HL-60 (cell line): ENCODE results near the gene FAM9C.

Experiments
- DNase-seq, 2 experiments: peaks; one replicate each; pipeline ENCODE4 v3.0.0-alpha.2; 2010 to 2020; ENCODE audit warnings: low read depth in 1 of 2, low spot score in 1 of 2
- H3K27ac ChIP-seq: fragments of 250-450 bp; sonication (Bioruptor Pico); replicated peaks from 2 replicates; pipeline ENCODE4 v1.5.1; 2020; ENCODE audit warnings: mild to moderate bottlenecking, moderate library complexity
- H3K27me3 ChIP-seq: fragments of 250-450 bp; sonication (Bioruptor Pico); 2 replicates; pipeline ENCODE4 v1.5.1; 2021; ENCODE audit warnings: mild to moderate bottlenecking, moderate library complexity; ENCODE audit not compliant: insufficient read depth, poor library complexity, severe bottlenecking
- H3K4me3 ChIP-seq: replicated peaks from 2 replicates; pipeline ENCODE4 v1.5.1; 2011; ENCODE audit warnings: mild to moderate bottlenecking, control low read depth, low read length; ENCODE audit not compliant: insufficient read depth
- CTCF ChIP-seq: IDR thresholded peaks from one replicate; pipeline ENCODE4 v1.5.1; 2011; ENCODE audit warnings: low read length, control low read depth, inconsistent platforms; ENCODE audit not compliant: insufficient read depth
- GABPA ChIP-seq: IDR thresholded peaks from 2 replicates; pipeline ENCODE4 v1.6.1; 2012; ENCODE audit warnings: low read depth
- POLR2AphosphoS5 ChIP-seq: IDR thresholded peaks from 2 replicates; pipeline ENCODE4 v1.6.1; 2012; ENCODE audit warnings: low read depth
- REST ChIP-seq: IDR thresholded peaks from 2 replicates; pipeline ENCODE4 v1.6.1; 2012; ENCODE audit warnings: low read depth; ENCODE audit not compliant: insufficient replicate concordance
- SPI1 ChIP-seq: IDR thresholded peaks from 2 replicates; pipeline ENCODE4 v1.6.1; 2012; ENCODE audit warnings: low read depth, mild to moderate bottlenecking, borderline replicate concordance

The FAM9C gene

GRCh38 chrX:13068651-13069050, 24.2 kb upstream of the FAM9C start:
- no peak for DNase-seq
- TF ChIP-seq POLR2AphosphoS5 = no peak
- TF ChIP-seq CTCF = no peak
- TF ChIP-seq REST = no peak
- no peak for TF ChIP-seq SPI1
- TF ChIP-seq GABPA = no peak
- Histone ChIP-seq H3K27ac (no peak overlapping the region), H3K4me3 (no peak overlapping the region), H3K27me3 (no peaks in the 10 kb centered on the region)

GRCh38 chrX:13067773-13068172, 23.4 kb upstream of the FAM9C start:
- no peak for TF ChIP-seq REST
- TF ChIP-seq POLR2AphosphoS5 = no peak
- TF ChIP-seq GABPA = no peak
- no peak for TF ChIP-seq CTCF
- no peak for TF ChIP-seq SPI1
- Histone ChIP-seq H3K4me3 (no peak overlapping the region), H3K27ac (no peak overlapping the region)

GRCh38 chrX:13066391-13066790, 22.0 kb upstream of the FAM9C start:
- no peak for DNase-seq
- no peak for TF ChIP-seq POLR2AphosphoS5
- TF ChIP-seq GABPA = no peak
- no peak for TF ChIP-seq CTCF
- TF ChIP-seq SPI1 = no peak
- no peak for TF ChIP-seq REST
- Histone ChIP-seq H3K27me3 (no peaks in the 10 kb centered on the region), H3K27ac (no peak overlapping the region), H3K4me3 (no peak overlapping the region)

More at GRCh38 chrX:13067773-13068172, 23.4 kb upstream of the FAM9C start:
- no peak for DNase-seq
- no peaks in the 10 kb centered on the region for H3K27me3 ChIP-seq
